CD4-positive, alpha-beta T cell (primary cell): ENCODE data around the gene DPP4. TPM values are rescaled to one million over a fixed set of nuclear protein-coding genes. Genes with fewer than 3 reads are reported as not detected.

Experiments
- ATAC-seq: fragments of 200-7000 bp; cut with Tn5 transposase; one replicate; pipeline ENCODE4 v1.10.0; 2022; ENCODE audit warnings: mild to moderate bottlenecking; ENCODE audit not compliant: poor library complexity
- CTCF ChIA-PET: fragments of 350-600 bp; sonication (Branson Sonifier 250); formaldehyde crosslinking; loops from one replicate; lab custom pipeline; 2021; ENCODE audit warnings: antibody characterized with exemption, inconsistent platforms; lab: Charles Lee
- POLR2A ChIA-PET: fragments of 350-600 bp; sonication (Branson Sonifier 250); formaldehyde crosslinking; loops from one replicate; lab custom pipeline; 2021; ENCODE audit warnings: antibody characterized with exemption, inconsistent platforms; lab: Charles Lee
- DNase-seq, 14 experiments: peaks; one replicate each; pipeline ENCODE4 v3.0.0-alpha.2; 2013 to 2020; ENCODE audit warnings: mixed read lengths in 2 of 14
- H3K27ac ChIP-seq, 2 donors: one replicate each; pipeline versions ENCODE4 v1.5.1 to v1.7.0; 2013; ENCODE audit warnings: low read length in 2 of 2, low read depth in 1 of 2, mild to moderate bottlenecking in 1 of 2
- H3K27me3 ChIP-seq, 2 experiments: 1 replicate in 1 of 2; 2 replicates in 1 of 2; pipeline versions ENCODE4 v1.6.1 to v1.7.0; 2013; ENCODE audit warnings: low read length in 2 of 2, control low read depth in 1 of 2, mild to moderate bottlenecking in 1 of 2, moderate library complexity in 1 of 2; ENCODE audit not compliant: insufficient read depth in 2 of 2, control insufficient read depth in 1 of 2
- H3K36me3 ChIP-seq: one replicate; pipeline ENCODE4 v1.6.1; 2013; ENCODE audit warnings: low read length, control low read depth; ENCODE audit not compliant: insufficient read depth
- H3K4me1 ChIP-seq: one replicate; pipeline ENCODE4 v1.6.1; 2013; ENCODE audit warnings: low read length, control low read depth; ENCODE audit not compliant: insufficient read depth
- H3K4me3 ChIP-seq: one replicate; pipeline ENCODE4 v1.5.1; 2013; ENCODE audit warnings: mild to moderate bottlenecking, low read length, moderate library complexity
- H3K9me3 ChIP-seq, 2 experiments: 1 replicate in 1 of 2; 2 replicates in 1 of 2; pipeline versions ENCODE4 v1.6.1 to v1.7.0; 2013; ENCODE audit warnings: low read length in 2 of 2, mild to moderate bottlenecking in 2 of 2, control low read depth in 1 of 2, moderate library complexity in 1 of 2; ENCODE audit not compliant: control insufficient read depth in 1 of 2, insufficient read depth in 1 of 2
- H3K27ac Mint-ChIP-seq: one replicate; pipeline ENCODE4 v1.8.0; 2020; ENCODE audit warnings: mixed read lengths
- H3K27me3 Mint-ChIP-seq: one replicate; pipeline ENCODE4 v1.8.0; 2021; ENCODE audit warnings: mixed read lengths
- H3K36me3 Mint-ChIP-seq: one replicate; pipeline ENCODE4 v1.8.0; 2021; ENCODE audit warnings: low read depth, mixed read lengths
- H3K4me1 Mint-ChIP-seq: one replicate; pipeline ENCODE4 v1.8.0; 2021; ENCODE audit warnings: low read depth, mixed read lengths
- H3K4me3 Mint-ChIP-seq: one replicate; pipeline ENCODE4 v1.8.0; 2020; ENCODE audit warnings: mild to moderate bottlenecking, mixed read lengths
- H3K9me3 Mint-ChIP-seq: one replicate; pipeline ENCODE4 v1.8.0; 2020; ENCODE audit warnings: mixed read lengths
- intact Hi-C, 2 experiments: fragments of 100-400 bp; cut with DNase I in 1 of 2; cut with micrococcal nuclease in 1 of 2; formaldehyde crosslinking; loops; one replicate each; pipeline versions ENCODE4 v1.15.1 to v1.9.0; 2023 to 2025; cut with DNase I, micrococcal nuclease
- total RNA-seq, 174 experiments: library from RNA in 2 of 174; stranded (reverse) in 2 of 174; gene quantifications; one replicate each; pipeline ENCODE4 v1.2.3 and lab custom pipeline; 2021 to 2026
- TF ChIP-seq, protein P1 (sequence below): fragments of 200-600 bp; IDR thresholded peaks from one replicate; pipeline ENCODE4 v1.8.0; 2022; ENCODE audit warnings: antibody characterized with exemption, mild to moderate bottlenecking

DPP4 gene
- total RNA-seq, 2 experiments from 2014 or later = 15.5 to 16.7 TPM

DNA sequence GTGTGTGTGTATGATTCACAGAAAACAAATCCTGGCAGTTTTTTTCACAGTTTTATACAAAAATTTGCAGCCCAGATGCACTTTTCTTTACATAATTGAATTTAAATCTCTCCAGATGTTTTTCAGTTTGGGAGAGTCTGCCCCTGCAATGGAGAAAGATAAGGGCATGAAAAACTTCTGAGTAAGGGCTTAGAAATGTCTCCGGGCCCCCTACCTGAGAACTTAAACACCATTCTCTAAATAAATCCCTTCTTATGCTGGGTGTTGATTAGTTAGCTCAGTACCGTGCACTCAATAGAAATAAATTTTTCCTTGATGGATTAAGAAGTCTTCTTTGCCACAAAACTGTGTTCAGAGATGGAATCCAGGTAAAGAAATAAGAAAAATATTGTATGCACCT is 64.5 kb downstream of the DPP4 start:
- TF ChIP-seq, protein P1, sequence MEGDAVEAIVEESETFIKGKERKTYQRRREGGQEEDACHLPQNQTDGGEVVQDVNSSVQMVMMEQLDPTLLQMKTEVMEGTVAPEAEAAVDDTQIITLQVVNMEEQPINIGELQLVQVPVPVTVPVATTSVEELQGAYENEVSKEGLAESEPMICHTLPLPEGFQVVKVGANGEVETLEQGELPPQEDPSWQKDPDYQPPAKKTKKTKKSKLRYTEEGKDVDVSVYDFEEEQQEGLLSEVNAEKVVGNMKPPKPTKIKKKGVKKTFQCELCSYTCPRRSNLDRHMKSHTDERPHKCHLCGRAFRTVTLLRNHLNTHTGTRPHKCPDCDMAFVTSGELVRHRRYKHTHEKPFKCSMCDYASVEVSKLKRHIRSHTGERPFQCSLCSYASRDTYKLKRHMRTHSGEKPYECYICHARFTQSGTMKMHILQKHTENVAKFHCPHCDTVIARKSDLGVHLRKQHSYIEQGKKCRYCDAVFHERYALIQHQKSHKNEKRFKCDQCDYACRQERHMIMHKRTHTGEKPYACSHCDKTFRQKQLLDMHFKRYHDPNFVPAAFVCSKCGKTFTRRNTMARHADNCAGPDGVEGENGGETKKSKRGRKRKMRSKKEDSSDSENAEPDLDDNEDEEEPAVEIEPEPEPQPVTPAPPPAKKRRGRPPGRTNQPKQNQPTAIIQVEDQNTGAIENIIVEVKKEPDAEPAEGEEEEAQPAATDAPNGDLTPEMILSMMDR = no peak
- Mint-ChIP-seq H3K27ac (peak overlapping the region; percentile 37), H3K4me3 (no peak overlapping the region), H3K27me3 (no peaks in the 10 kb centered on the region), H3K36me3 (peaks cover 20% of the 10 kb centered on the region), H3K4me1 (peaks cover 72% of the 10 kb centered on the region), H3K9me3 (no peaks in the 10 kb centered on the region)
- intact Hi-C loops = loop anchor here in 1 of 2 experiments (10.0 kb wide), 1 partner anchor 425 kb away; no protein-coding TSS in a partner anchor
- no peaks in the 10 kb centered on the region for H3K27me3 ChIP-seq
- peaks cover 22% of the 10 kb centered on the region for H3K36me3 ChIP-seq
- peaks cover 28% of the 10 kb centered on the region for H3K4me1 ChIP-seq
- POLR2A ChIA-PET = no interaction called here
- CTCF ChIA-PET = interaction anchor here (1.3 kb wide), 1 partner anchor 15 kb away, joined by 3 read pairs; no protein-coding TSS in a partner anchor
- no peak overlapping the region for H3K27ac ChIP-seq
- ATAC-seq (no peak), DNase-seq (no peak)
- H3K4me3 ChIP-seq = no peak overlapping the region
- H3K9me3 ChIP-seq = no peaks in the 10 kb centered on the region

DNA sequence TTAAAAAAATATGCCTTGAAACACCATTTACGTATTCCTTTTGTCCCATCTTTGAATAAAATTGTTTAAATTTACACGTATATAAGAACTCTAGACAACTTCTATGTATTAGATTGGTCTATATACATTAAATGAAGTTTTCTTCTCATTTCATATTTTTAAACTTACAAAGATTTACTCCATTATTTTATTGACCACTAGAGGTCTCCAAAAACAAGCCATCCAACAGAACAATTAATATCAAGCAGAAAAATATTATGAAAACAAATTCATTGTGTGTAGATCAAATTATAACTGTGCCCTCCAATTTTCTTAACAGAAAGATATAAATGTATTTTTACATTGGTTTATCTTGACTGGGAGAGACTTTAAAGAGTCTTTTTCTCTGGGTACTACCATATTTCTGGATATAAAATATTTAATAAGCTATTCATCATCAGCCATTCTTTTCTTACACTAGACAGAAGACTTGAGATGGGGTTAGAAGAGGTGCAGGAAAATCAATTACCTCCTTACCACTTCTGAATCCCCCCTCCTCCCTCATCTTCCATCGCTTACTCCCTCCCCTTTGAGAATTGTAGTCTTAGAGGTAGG is 66.5 kb downstream of the DPP4 start:
- H3K9me3 Mint-ChIP-seq = no peaks in the 10 kb centered on the region
- Histone ChIP-seq H3K27me3 (no peaks in the 10 kb centered on the region), H3K4me3 (no peak overlapping the region), H3K4me1 (peaks cover 15% of the 10 kb centered on the region), H3K27ac (no peak overlapping the region), H3K9me3 (no peaks in the 10 kb centered on the region), H3K36me3 (peaks cover 42% of the 10 kb centered on the region)
- H3K4me1 Mint-ChIP-seq = peaks cover 53% of the 10 kb centered on the region
- DNase-seq (peak in 3 of 14 experiments; percentile 55 to 61 (median 55)), ATAC-seq (no peak)
- H3K27me3 Mint-ChIP-seq = no peaks in the 10 kb centered on the region
- ChIA-PET CTCF (interaction anchor here (0.7 to 1.6 kb wide), 3 partner anchors 13 to 109 kb away, joined by 4 to 5 read pairs (median 4); partner anchors contain the start of gene DPP4), POLR2A (interaction anchor here (0.8 to 1.1 kb wide), 2 partner anchors 53 to 119 kb away, joined by 3 to 5 read pairs; no protein-coding TSS in a partner anchor)
- no peak overlapping the region for H3K4me3 Mint-ChIP-seq
- intact Hi-C loops = loop anchor here (1.0 to 10.0 kb wide), 4 partner anchors 67 to 423 kb away; partner anchors contain the start of gene DPP4 (in 1 of the 2)
- peak overlapping the region; percentile 7 for H3K27ac Mint-ChIP-seq
- TF ChIP-seq, protein P1 = peak; percentile 89
- peaks cover 28% of the 10 kb centered on the region for H3K36me3 Mint-ChIP-seq

DNA sequence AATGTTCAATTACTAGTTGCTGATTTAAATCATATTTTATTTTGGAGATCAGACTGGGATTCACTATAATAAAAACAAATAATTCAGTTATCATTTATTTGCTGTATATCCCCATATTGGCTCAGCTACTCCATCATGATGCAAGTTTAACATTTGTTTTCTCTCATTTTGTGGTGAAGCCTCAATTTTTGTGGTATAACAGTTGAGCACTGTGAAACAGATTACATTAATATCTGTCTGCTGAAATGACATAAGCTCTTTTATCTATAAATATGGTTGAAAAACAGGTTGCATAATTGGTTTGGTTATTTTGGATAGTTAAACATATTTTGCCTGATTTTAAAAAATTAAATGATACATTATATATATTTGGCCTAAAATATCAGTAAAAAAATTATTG is 67.7 kb downstream of the DPP4 start:
- H3K27me3 Mint-ChIP-seq = no peaks in the 10 kb centered on the region
- no peak overlapping the region for H3K4me3 ChIP-seq
- peaks cover 41% of the 10 kb centered on the region for H3K4me1 Mint-ChIP-seq
- peaks cover 32% of the 10 kb centered on the region for H3K36me3 Mint-ChIP-seq
- ATAC-seq (no peak), DNase-seq (no peak)
- H3K27me3 ChIP-seq = no peaks in the 10 kb centered on the region
- H3K9me3 ChIP-seq = no peaks in the 10 kb centered on the region
- H3K27ac Mint-ChIP-seq = no peak overlapping the region
- no peaks in the 10 kb centered on the region for H3K9me3 Mint-ChIP-seq
- TF ChIP-seq, protein P1 = no peak
- H3K27ac ChIP-seq = no peak overlapping the region
- CTCF ChIA-PET = no interaction called here
- no peak overlapping the region for H3K4me3 Mint-ChIP-seq
- POLR2A ChIA-PET = no interaction called here
- H3K36me3 ChIP-seq = peaks cover 53% of the 10 kb centered on the region
- intact Hi-C loops = loop anchor here in 1 of 2 experiments (2.0 to 10.0 kb wide), 2 partner anchors 68 to 422 kb away; partner anchors contain the start of gene DPP4
- H3K4me1 ChIP-seq = peaks cover 6% of the 10 kb centered on the region
